ENCODE results near the gene SUN1. TPM values are rescaled to one million over a fixed set of nuclear protein-coding genes. Genes with fewer than 3 reads are reported as not detected.
"Not testable (repeated sequence)": the region's sequence is repeated elsewhere in the genome, so short reads cannot be mapped to it uniquely, and the experiment has no call there.

Gene SUN1
- total and polyA plus RNA-seq, 9 of the 15 experiments (the other 6 are each of a cell fraction or from before 2014, with no cell fraction given): 36.8 to 132 (median 62.3) TPM

- not testable (repeated sequence) for BruUV-seq (replicated peaks)
- 46% methylated on average over 28 of the region's 73 CpGs for WGBS (ENCODE audit: insufficient coverage, low coverage, missing lambda C conversion rate)
- 0 out of 4 replicates have a peak overlapping the region, but pooled peaks of 1 of the 2 experiments have one; percentile 17 for H3K9ac ChIP-seq (ENCODE audit: insufficient read depth in 1 of 2, low read depth in 2 of 2, low read length in 2 of 2)
- TF ChIP-seq RB1 (IDR thresholded peaks at IDR 0.05; ENCODE audit: low read depth): peak; percentile 37; the same call in 1 of the 2 replicates
- peak; percentile 93 for TF ChIP-seq ZBTB33 (CRISPR knock-in tag; IDR thresholded peaks at IDR 0.05)
- TF ChIP-seq ELF1 (tag; IDR thresholded peaks at IDR 0.05): peak; percentile 48; the same call in 1 of the 2 replicates
- TF ChIP-seq SMC3 (conservative IDR thresholded peaks at IDR 0.05; ENCODE audit: insufficient read depth, low read depth, low read length): peak; percentile 36; the same call in 1 of the 2 replicates
- TF ChIP-seq ETV1 (tag; conservative IDR thresholded peaks at IDR 0.05; ENCODE audit: low read depth): 0 out of 2 replicates have a peak, but pooled peaks have one; percentile 27
- peak; percentile 54 for TF ChIP-seq FIP1L1 (IDR thresholded peaks at IDR 0.05; ENCODE audit: low read depth, low read length, poor library complexity, severe bottlenecking)
- peak; percentile 44; the same call in 1 of the 2 replicates for TF ChIP-seq RBFOX2 (IDR thresholded peaks at IDR 0.05; ENCODE audit: low read depth, low read length)
- peak; percentile 30 to 49; a peak in 2 of 4 replicates for TF ChIP-seq RAD21 (CRISPR knock-in tag; conservative IDR thresholded peaks at IDR 0.05 in 1 of 2, IDR thresholded peaks at IDR 0.05 in 1 of 2)
- TF ChIP-seq ZBTB7A (IDR thresholded peaks at IDR 0.05; ENCODE audit: borderline replicate concordance, control insufficient read depth, low read depth, low read length): peak; percentile 55
- TF ChIP-seq POLR2G (IDR thresholded peaks at IDR 0.05; ENCODE audit: low read depth, low read length): peak; percentile 66
Measured at GRCh38 chr7:908591-909357, 76.5 kb downstream of the SUN1 start.

More at GRCh38 chr7:908591-909357, 76.5 kb downstream of the SUN1 start:
- H3K79me2 ChIP-seq (ENCODE audit: control insufficient read depth, insufficient read depth, low read length); H3K4me2 ChIP-seq (ENCODE audit: insufficient read depth, low read length); FAIRE-seq; H2AFZ ChIP-seq (ENCODE audit: low read depth, low read length); H3K27ac ChIP-seq (ENCODE audit: extremely low read depth, low read depth, low read length); H3K36me3 ChIP-seq (ENCODE audit: control insufficient read depth, insufficient read depth, low read length); H4K20me1 ChIP-seq (replicated peaks; ENCODE audit: control insufficient read depth, insufficient read depth, low read length); POLR2A ChIA-PET; intact Hi-C loops (cut with micrococcal nuclease); CTCF ChIA-PET (ENCODE audit: low intra/inter-chr PET ratio); H3K9me3 ChIP-seq (replicated peaks; ENCODE audit: control insufficient read depth, insufficient read depth, low read depth, low read length); H3K9me1 ChIP-seq (ENCODE audit: control insufficient read depth, insufficient read depth, low read length); in situ Hi-C loops (cut with MboI); H3K4me3 ChIP-seq: not testable (repeated sequence)
- peak; percentile 57 to 64 (median 63) for DNase-seq (ENCODE audit: extremely low read depth in 1 of 4, low spot score in 3 of 4)
- peak; percentile 84 for ATAC-seq
- H3K4me1 ChIP-seq (replicated peaks in 1 of 2; ENCODE audit: control insufficient read depth in 2 of 2, insufficient read depth in 2 of 2, low read length in 2 of 2): peaks cover 11 to 64% of the 10 kb centered on the region in 2 experiments
- peaks cover 9 to 14% of the 10 kb centered on the region in 2 experiments; a peak in 1 of 5 replicates for H3K27me3 ChIP-seq (ENCODE audit: control insufficient read depth in 2 of 2, insufficient read depth in 2 of 2, low read length in 2 of 2)
